ENCODE data around the gene EVL.
"Not testable (repeated sequence)": the region's sequence is repeated elsewhere in the genome, so short reads cannot be mapped to it uniquely, and the experiment has no call there.

EVL gene, protein sequence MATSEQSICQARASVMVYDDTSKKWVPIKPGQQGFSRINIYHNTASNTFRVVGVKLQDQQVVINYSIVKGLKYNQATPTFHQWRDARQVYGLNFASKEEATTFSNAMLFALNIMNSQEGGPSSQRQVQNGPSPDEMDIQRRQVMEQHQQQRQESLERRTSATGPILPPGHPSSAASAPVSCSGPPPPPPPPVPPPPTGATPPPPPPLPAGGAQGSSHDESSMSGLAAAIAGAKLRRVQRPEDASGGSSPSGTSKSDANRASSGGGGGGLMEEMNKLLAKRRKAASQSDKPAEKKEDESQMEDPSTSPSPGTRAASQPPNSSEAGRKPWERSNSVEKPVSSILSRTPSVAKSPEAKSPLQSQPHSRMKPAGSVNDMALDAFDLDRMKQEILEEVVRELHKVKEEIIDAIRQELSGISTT

GRCh38 chr14:100065111-100065871 lies at the start of gene EVL:
Gene EVL (plus strand): TSS chr14:100065422. CDS start chr14:100065501, 79 bp downstream.
- DNase-seq, result no peak

GRCh38 chr14:100017553-100017952 lies 47.7 kb upstream of the EVL start:
- DNase-seq, result no peak

- no peak for DNase-seq
Observed at GRCh38 chr14:100018054-100018453, 47.2 kb upstream of the EVL start.

GRCh38 chr14:100018482-100018881 lies 46.7 kb upstream of the EVL start:
- DNase-seq, result no peak

DNA sequence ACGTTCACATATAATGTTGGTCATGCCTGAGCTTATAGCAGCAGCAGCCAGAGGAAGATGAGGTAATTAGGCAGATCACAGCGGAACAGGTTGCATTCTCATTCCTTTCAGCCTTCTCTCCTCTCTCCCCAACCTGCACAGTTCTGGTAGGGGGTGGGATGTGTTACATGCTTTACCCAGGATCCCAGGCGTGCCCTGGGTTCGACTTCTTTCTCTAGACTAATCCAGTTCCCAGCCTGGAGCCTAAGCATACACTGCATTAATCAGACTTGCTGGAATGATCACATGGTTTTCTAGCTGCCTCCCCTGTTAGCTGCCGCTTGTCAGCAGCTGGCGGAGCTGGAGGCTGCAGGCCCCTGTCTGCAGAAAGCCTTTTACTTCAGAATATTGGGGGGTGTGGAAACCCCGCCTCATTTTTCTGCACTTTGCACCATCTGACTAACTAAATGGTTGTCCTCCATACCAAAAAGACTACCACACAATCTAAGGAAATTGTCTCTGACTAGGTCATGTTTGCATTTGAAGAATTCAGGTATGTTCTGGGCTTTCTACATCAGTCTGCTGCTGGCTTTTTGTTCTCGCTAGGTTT lies 46.0 kb upstream of the EVL start:
- DNase-seq, result no peak

- DNase-seq, result no peak
Observed at GRCh38 chr14:100020629-100021028, 44.6 kb upstream of the EVL start.

DNA sequence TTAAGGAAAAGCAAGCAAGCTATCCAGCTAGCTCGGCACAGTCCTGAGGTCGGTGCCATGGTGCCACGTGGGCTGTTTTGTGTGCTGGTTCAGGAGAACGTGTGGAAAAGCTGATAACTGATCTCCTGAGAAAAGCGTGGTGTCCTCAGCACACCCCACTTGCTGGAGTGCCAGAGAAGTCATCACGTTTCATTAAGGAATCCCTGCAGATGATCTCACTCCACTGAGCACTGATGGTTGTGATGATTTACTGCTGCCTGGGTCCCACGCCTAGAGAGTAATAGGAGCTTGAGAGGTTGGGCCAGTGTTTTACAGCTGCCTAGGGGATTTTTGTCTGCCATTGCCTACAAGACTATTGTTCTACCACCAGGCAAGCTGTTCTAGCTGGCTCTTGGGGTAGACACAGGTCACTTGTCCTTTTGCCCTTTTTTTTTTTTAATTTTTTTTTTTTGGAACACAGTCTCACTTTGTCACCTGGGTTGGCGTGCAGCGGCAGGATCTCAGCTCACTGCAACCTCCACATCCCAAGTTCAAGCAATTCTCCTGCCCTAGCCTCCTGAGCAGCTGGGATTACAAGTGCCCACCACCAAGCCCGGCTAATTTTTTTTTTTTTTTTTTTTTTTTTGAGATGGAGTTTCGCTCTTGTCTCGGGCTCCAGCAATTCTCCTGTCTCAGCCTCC lies 42.3 kb upstream of the EVL start:
- no peak for DNase-seq

DNA sequence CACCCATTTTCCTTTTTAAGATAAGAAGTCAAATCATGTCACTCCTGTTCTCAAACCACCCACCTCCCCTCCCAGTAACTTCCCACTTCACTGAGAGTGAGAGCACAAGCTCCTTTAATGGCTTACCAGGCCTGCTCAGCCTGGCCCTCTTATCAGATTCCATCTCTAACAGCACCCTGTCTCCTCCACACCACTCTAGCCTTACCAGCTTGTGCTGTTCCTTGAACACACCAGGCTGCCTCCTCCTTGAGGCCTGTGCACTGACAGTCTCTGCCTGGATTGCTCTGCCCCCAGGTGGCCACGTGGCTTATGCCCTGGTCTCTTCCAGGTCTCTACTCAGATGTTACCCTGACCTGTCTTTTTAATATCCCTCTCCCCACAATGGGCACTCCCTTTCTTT lies 40.1 kb upstream of the EVL start:
- no peak for DNase-seq

- no peak for DNase-seq
Observed at GRCh38 chr14:100027771-100028490, 37.3 kb upstream of the EVL start.

- no peak for DNase-seq
Observed at GRCh38 chr14:100028990-100029677, 36.1 kb upstream of the EVL start.

DNA sequence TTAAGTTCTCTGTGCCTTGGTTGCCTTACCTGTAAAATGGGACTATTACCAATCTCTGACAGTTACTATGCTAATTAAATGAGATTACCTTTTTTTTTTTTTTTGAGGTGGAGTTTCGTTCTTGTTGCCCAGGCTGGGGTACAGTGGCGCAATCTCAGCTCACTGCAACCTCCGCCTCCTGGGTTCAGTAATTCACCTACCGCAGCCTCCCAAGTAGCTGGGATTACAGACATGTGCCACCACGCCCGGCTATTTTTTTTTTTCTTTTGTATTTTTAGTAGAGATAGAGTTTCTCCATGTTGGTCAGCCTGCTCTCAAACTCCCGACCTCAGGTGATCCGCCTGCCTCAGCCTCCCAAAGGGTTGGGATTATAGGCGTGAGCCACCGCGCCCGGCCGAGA lies 35.2 kb upstream of the EVL start:
- DNase-seq, result not testable (repeated sequence)

DNA sequence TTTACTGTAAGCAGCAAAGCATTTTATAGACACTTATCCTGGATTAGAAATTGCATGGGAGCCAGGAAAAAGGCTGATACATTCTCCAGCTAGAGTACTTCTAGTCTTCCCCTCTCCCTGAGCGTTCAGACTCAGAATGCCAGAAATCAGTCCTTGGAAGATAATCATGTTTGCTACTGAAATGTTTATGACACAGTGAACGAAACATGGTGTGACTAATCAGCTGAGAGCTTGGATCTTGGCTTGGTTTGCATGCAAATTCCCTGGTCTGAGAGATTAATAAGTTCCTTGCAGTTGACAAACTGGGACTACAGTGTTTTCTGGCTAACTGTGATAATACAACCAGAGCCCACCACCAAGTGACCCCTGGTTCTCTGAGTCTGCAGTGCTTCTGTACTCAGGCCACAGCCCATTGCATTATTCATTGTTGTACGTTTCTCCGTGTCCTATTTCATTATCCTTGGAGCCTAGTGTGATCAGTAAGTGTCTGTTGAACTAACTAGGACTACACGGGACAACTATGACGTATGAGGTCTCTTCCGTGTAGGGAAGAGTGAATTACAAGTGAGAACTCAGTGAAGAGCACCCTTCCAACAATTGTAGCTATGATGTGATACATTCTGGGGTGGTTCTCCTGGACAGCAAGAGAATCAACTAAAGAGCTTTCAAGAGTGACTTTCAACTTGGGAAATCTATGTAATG lies 34.6 kb upstream of the EVL start:
- DNase-seq, result no peak

DNA sequence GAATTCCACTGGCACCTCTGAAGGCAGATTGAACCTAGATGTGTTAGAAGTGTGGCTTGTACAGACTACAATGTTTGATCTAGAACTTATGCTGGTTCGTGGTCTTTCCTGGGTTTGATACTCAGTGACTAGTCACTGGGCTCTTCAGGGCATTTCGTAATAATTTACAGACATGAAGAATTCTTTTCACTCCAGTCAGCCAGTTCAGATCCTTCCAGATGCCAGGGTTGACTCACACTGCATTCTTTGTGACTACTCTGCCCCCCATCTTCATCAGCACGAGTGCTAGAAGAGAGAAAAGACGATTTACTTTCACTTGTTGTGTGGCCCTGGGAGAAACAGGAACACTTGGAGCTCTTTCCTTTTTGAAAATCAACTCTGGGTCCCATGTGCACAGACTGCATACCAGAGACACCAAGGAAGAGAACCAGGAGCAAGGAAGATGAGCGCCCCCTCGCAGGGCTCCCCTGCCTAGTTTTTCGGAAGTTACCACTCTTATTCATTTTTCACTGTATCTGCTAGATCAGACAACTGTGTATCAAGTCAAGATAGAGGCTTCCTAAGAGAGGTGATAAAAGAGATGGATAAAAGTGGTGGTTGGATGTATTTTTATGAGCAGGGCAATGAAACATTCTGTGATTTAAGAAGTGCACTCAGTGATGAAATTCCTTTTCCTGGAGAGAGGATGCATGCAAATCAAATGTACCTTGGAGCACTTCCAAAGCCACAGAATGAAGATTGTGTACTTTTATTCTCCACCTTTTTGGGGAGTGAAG lies 33.5 kb upstream of the EVL start:
- no peak for DNase-seq

- no peak for DNase-seq
Observed at GRCh38 chr14:100032738-100033137, 32.5 kb upstream of the EVL start.

DNA sequence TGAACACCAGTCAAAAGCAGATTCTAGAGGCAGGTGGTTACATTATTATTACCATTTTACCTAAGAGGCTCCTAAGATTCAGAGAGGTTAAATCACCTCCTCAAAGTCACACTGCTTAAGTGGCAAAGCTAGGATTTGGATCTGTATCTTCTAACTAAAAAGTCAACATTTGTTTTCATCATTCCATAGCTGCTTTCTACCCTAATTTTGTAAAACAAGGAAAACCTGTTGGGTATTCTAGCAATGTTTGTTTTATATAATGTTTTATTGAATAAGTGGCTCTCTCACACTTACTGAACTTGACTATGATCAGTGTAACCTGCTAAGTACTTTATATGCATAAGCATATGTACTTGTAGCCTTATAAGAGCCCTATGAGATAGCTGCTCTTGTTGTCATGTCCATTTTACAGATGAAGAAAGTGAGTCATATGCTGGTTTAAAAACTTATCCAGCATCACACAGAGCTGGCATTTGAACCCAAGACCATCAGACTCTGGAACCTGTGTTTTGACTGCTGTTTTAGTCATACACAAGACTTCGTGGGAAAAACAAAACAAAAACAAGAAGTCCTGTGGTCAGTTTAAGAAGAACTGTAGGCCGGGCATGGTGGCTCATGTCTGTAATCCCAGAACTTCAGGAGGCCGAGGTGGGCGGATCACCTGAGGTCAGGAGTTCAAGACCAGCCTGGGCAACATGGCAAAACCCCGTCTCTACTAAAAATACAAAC lies 31.7 kb upstream of the EVL start:
- no peak for DNase-seq

DNA sequence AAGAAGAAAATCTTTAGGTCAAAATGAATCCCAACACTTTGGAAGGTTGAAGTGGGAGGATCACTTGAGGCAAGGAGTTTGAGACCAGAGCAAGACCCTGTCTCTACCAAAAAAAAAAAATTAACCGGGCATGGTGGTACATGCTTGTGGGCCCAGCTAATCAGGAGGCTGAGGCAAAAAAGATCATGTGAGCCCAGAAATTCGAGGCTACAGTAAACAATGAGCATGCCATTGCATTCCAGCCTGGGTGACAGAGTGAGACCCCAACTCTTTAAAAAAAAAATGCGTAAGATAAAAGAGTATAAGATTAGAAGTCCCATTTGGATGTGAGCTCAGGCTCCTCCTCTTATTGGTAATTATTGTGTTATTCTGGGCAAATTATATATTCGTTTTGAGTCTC lies 30.8 kb upstream of the EVL start:
- DNase-seq, result no peak

DNA sequence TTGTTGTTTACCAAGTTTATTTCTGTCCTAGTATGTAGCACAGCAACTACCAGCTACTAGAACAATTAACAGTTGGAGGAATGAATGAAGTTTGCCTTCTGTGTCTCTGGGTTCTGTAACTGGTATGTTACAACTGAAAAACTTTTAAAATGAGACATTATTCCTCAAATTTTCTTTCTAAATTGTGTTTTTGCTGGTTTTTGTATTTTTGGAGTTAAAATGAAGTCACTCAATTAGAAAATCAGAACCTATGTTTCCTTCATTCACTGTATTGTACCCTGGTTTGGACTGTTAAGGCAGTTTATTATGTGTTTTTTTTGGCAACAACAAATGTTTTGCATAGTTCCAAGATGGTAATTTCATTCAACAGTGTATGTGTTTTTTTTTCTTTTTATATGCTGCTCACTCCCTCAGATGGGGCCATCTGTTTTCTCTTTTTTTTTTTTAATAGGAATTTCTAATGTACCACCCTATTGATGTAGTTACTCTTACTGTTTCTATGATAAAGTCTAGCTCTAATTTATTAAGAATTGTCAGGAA lies 30.2 kb upstream of the EVL start:
- no peak for DNase-seq

DNA sequence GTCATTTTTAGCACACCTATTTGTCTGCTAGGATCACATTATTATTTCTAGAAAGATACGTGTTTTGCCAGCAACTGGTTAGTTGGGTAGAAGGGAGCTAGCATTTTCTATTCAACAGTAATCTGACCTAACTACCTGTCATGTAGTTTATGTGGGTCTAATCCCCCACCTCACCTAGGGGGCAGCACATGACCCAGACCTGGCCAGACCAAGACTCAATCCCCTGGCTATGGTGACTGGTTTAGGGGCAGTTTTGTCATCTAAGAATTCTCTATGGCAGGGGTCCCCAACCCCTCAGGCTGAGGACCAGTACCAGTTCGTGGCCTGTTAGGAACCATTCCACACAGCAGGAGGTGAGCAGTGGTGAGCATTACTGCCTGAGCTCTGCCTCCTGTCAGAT lies 29.5 kb upstream of the EVL start:
- DNase-seq, result no peak

DNA sequence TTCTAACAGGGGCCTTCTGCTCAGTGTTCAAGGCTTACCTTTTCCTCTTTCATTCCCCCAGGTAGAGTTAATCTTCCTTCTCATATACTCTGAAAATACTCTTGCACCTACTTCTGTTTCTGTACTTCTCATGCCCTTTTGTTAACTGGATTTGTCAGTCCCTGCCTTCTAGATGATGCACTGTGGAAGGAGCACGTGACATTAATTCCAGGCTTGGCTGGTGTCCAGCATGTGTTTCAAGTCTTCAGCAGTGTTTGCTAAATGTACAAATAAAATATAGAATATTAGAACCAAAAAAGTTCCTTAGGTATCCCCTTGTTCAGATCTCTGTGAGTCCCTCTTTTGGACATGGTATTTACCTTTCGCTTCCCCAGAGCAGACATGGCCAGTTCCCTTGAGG lies 27.9 kb upstream of the EVL start:
- DNase-seq, result no peak

- DNase-seq, result no peak
Observed at GRCh38 chr14:100038065-100038464, 27.2 kb upstream of the EVL start.
